T-cell (primary cell): ENCODE measurements around the gene SLC6A19. TPM values are rescaled to one million over a fixed set of nuclear protein-coding genes. Genes with fewer than 3 reads are reported as not detected.

Source experiments
- ATAC-seq, 4 experiments: fragments of 200-7000 bp in 3 of 4; fragments of 150-1000 bp in 1 of 4; cut with Tn5 transposase; replicated peaks in 1 of 4; 1 replicate in 3 of 4; 2 replicates in 1 of 4; pipeline ENCODE4 v1.10.0; 2021; ENCODE audit warnings: moderate library complexity in 3 of 4, mild to moderate bottlenecking in 2 of 4, moderate number of reproducible peaks in 1 of 4
- CTCF ChIA-PET, 2 donors: fragments of 300-600 bp; sonication (Branson Sonifier 250); formaldehyde crosslinking; loops; one replicate each; lab custom pipeline; 2022; ENCODE audit warnings: antibody characterized with exemption in 2 of 2; lab: Charles Lee
- POLR2A ChIA-PET, 2 donors: fragments of 300-600 bp; sonication (Branson Sonifier 250); formaldehyde crosslinking; loops; one replicate each; lab custom pipeline; 2022; ENCODE audit warnings: antibody characterized with exemption in 2 of 2; lab: Charles Lee
- DNase-seq, 35 experiments: peaks; one replicate each; pipeline versions ENCODE4 v3.0.0 to v3.0.0-alpha.2; 2013 to 2023
- H3K27ac ChIP-seq: one replicate; pipeline ENCODE4 v1.5.1; 2013; ENCODE audit warnings: low read length
- H3K27me3 ChIP-seq, 2 experiments: replicated peaks in 1 of 2; 1 replicate in 1 of 2; 2 replicates in 1 of 2; pipeline versions ENCODE4 v1.6.1 to v1.7.0; 2013; ENCODE audit warnings: low read length in 1 of 2, mixed read lengths in 1 of 2; ENCODE audit not compliant: control insufficient read depth in 2 of 2, insufficient read depth in 2 of 2; ENCODE audit errors: extremely low read depth in 1 of 2
- H3K36me3 ChIP-seq, 2 donors: 1 replicate in 1 of 2; 2 replicates in 1 of 2; pipeline versions ENCODE4 v1.6.1 to v1.7.0; 2013; ENCODE audit warnings: low read length in 1 of 2; ENCODE audit not compliant: control insufficient read depth in 2 of 2, insufficient read depth in 1 of 2; ENCODE audit errors: extremely low read depth in 1 of 2
- H3K4me1 ChIP-seq, 2 experiments: 1 replicate in 1 of 2; 2 replicates in 1 of 2; pipeline versions ENCODE4 v1.6.1 to v1.7.0; 2013; ENCODE audit warnings: low read length in 2 of 2, mixed read lengths in 1 of 2; ENCODE audit not compliant: insufficient read depth in 2 of 2, control insufficient read depth in 1 of 2; ENCODE audit errors: extremely low read depth in 1 of 2
- H3K4me3 ChIP-seq, 2 donors: 1 replicate in 1 of 2; 2 replicates in 1 of 2; pipeline versions ENCODE4 v1.5.1 to v1.7.0; 2013; ENCODE audit warnings: mild to moderate bottlenecking in 2 of 2, low read length in 1 of 2, moderate library complexity in 1 of 2; ENCODE audit not compliant: control insufficient read depth in 1 of 2; ENCODE audit errors: extremely low read depth in 1 of 2
- H3K9me3 ChIP-seq: 2 replicates; pipeline ENCODE4 v1.7.0; 2013
- H3K27ac Mint-ChIP-seq, 2 donors: one replicate each; pipeline ENCODE4 v1.8.0; 2020 to 2021; ENCODE audit warnings: mild to moderate bottlenecking in 2 of 2, mixed read lengths in 2 of 2
- H3K27me3 Mint-ChIP-seq, 2 donors: one replicate each; pipeline ENCODE4 v1.8.0; 2021 to 2022; ENCODE audit warnings: mixed read lengths in 2 of 2
- H3K36me3 Mint-ChIP-seq: one replicate; pipeline ENCODE4 v1.8.0; 2021; ENCODE audit warnings: mixed read lengths
- H3K4me1 Mint-ChIP-seq, 3 donors: one replicate each; pipeline ENCODE4 v1.8.0; 2020 to 2022; ENCODE audit warnings: mixed read lengths in 3 of 3, mild to moderate bottlenecking in 1 of 3
- H3K4me3 Mint-ChIP-seq, 3 donors: one replicate each; pipeline ENCODE4 v1.8.0; 2020 to 2022; ENCODE audit warnings: mild to moderate bottlenecking in 3 of 3, mixed read lengths in 3 of 3, moderate library complexity in 3 of 3
- H3K9me3 Mint-ChIP-seq, 3 donors: one replicate each; pipeline ENCODE4 v1.8.0; 2020 to 2022; ENCODE audit warnings: mixed read lengths in 3 of 3
- WGBS: methylation state at CpG from one replicate; pipeline ENCODE4 v1.1.5; 2013; ENCODE audit warnings: missing lambda C conversion rate; ENCODE audit not compliant: insufficient coverage; 5-methylcytosine and 5-hydroxymethylcytosine counted together
- total RNA-seq, 35 experiments: library from RNA in 6 of 35; stranded (reverse) in 6 of 35; fragments of 120-200 nt in 1 of 35; gene quantifications; one replicate each; pipeline versions ENCODE4 v1.2.1 to v1.2.4 and lab custom pipeline; 2013 to 2026

SLC6A19 gene
- total RNA-seq, 5 donors from 2014 or later (not counting 1 experiment from before 2014, with no cell fraction given), result 0.06 TPM; not detected in 4

DNA sequence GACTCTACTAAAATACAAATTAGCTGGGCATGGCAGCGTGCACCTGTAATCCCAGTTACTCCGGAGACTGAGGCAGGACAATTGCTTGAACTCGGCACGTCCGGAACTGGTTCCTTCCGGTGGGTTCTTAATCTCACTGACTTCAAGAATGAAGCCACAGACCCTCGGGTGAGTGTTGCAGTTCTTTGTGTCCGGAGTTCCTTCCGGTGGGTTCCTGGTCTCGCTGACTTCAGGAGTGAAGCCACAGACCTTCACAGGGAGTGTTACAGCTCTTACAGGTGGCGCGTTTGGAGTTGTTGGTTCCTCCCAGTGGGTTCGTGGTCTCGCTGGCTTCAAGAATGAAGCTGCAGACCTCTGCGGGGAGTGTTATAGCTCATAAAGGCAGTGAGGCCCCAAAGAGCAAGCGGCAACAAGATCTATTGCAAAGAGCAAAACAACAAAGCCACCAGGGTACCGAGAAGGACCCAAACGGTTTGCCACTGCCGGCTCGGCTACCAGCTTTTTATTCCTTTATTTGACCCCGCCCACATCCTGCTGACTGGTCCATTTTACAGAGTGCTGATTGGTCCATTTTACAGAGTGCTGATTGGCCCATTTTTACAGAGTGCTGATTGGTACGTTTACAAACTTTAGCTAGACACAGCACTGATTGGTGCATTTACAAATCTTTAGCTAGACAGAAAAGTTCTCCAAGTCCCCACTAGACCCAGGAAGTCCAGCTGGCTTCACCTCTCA lies 28.6 kb upstream of the SLC6A19 start:
- no peaks in the 10 kb centered on the region for H3K9me3 Mint-ChIP-seq
- Histone ChIP-seq H3K9me3 (no peaks in the 10 kb centered on the region), H3K27ac (no peak overlapping the region), H3K27me3 (peaks cover 0 to 33% of the 10 kb centered on the region in 2 experiments), H3K4me3 (peak overlapping the region in 1 of 2 donors; percentile 21), H3K4me1 (peaks cover 0 to 19% of the 10 kb centered on the region in 2 experiments), H3K36me3 (no peaks in the 10 kb centered on the region)
- ATAC-seq (peak in 2 of 4 experiments; percentile 17 to 45), DNase-seq (peak in 10 of 35 experiments; percentile 10 to 34 (median 20))
- peaks cover 3 to 5% of the 10 kb centered on the region in 2 donors for H3K27me3 Mint-ChIP-seq
- peaks cover 9 to 12% (median 9%) of the 10 kb centered on the region in 3 donors for H3K4me1 Mint-ChIP-seq
- POLR2A ChIA-PET, result no interaction called here
- H3K36me3 Mint-ChIP-seq, result no peaks in the 10 kb centered on the region
- CTCF ChIA-PET, result interaction anchor here (0.6 to 1.0 kb wide), 6 partner anchors 8 to 558 kb away, joined by 3 to 6 read pairs (median 3); no protein-coding TSS in a partner anchor
- no peak overlapping the region for H3K27ac Mint-ChIP-seq
- H3K4me3 Mint-ChIP-seq, result peak overlapping the region in 2 of 3 donors; percentile 44 to 49
- WGBS, result 52% methylated on average over 15 of the region's 22 CpGs

DNA sequence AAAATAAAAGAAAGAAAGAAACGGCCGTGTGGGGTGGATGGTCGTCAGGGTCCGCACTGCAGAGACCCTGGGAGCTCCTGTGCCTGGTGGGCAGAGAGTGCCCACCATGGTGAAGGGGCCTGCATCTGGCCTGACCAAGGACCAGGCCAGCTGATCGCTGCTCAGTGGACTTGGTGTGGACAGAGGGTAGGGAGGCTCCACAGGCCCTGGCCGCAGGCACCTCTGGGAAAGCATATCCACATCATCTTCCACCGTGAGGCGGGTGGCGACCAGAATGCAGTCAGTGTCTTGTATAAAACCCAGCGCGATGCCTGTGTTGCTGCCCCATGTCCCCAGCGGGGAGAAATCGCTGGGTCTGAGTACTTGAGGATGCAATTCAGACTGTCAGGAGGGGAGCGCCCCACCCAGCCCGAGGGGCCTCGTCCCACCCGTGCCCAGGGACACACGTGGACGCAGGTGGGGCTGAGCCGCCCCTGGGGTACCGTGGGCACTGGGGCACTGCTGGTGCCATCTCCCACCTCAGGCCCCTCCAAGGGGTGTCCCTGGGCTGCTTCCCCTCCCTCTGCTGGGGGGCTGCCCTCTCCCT lies 27.8 kb upstream of the SLC6A19 start:
- no peak overlapping the region for H3K4me3 ChIP-seq
- peaks cover 0 to 2% of the 10 kb centered on the region in 2 donors for H3K27me3 Mint-ChIP-seq
- WGBS, result 86% methylated on average over 15 of the region's 21 CpGs
- H3K9me3 ChIP-seq, result no peaks in the 10 kb centered on the region
- no peak overlapping the region for H3K27ac ChIP-seq
- no peaks in the 10 kb centered on the region for H3K9me3 Mint-ChIP-seq
- H3K36me3 ChIP-seq, result no peaks in the 10 kb centered on the region
- ATAC-seq (no peak), DNase-seq (no peak)
- ChIA-PET CTCF (interaction anchor here (0.6 to 1.2 kb wide), 5 partner anchors 75 to 559 kb away, joined by 3 to 6 read pairs (median 3); no protein-coding TSS in a partner anchor), POLR2A (no interaction called here)
- peaks cover 2 to 5% (median 3%) of the 10 kb centered on the region in 3 donors for H3K4me1 Mint-ChIP-seq
- no peak overlapping the region for H3K4me3 Mint-ChIP-seq
- no peaks in the 10 kb centered on the region for H3K36me3 Mint-ChIP-seq
- peaks cover 0 to 36% of the 10 kb centered on the region in 2 experiments for H3K27me3 ChIP-seq
- H3K4me1 ChIP-seq, result peaks cover 0 to 13% of the 10 kb centered on the region in 2 experiments
- H3K27ac Mint-ChIP-seq, result no peak overlapping the region

DNA sequence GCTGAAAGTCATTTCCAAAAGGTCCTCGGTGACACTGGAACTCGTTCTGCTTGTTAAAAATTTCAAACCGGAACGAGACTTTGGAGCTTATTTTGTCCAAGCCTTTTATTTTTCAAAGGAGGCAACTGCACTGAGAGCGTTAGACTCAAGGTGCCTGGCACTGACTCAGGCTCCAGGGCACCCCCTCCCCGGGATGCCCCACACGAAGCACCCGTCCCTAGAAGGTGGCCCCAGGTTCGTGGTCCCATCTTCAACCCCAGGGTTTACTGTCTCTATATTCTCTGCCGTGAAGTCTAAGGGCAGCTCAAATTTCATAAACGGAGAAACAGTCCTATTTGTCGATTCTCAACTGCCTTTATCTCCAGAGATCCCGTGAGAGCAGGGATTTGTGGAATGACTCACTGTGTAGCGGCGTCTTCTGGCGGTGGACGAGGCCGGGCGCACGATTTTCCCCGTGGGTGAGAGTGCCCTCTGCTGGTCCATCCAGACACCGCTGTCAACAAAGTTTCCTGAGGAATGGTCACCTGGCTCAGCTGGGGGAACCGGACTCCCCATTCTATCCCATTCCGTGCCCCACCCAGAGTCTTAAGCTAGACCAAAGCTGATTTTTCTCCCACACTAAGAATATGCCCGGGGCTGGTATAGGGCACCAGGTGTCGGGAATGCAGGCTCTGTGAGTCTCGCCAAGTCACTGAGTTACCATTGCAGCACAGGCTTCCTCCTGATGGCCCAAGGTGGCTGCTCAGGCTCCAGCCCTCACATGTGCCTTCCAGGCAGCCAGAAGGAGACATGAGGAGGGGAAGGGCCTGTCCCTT lies 27.1 kb upstream of the SLC6A19 start:
- Mint-ChIP-seq H3K9me3 (no peaks in the 10 kb centered on the region), H3K4me1 (peaks cover 2 to 5% (median 3%) of the 10 kb centered on the region in 3 donors), H3K27me3 (no peaks in the 10 kb centered on the region), H3K27ac (no peak overlapping the region), H3K36me3 (no peaks in the 10 kb centered on the region), H3K4me3 (no peak overlapping the region)
- Histone ChIP-seq H3K4me3 (no peak overlapping the region), H3K36me3 (no peaks in the 10 kb centered on the region), H3K27ac (no peak overlapping the region), H3K4me1 (peaks cover 0 to 13% of the 10 kb centered on the region in 2 experiments), H3K27me3 (peaks cover 0 to 32% of the 10 kb centered on the region in 2 experiments), H3K9me3 (no peaks in the 10 kb centered on the region)
- POLR2A ChIA-PET, result no interaction called here
- peak in 17 of 35 experiments; percentile 11 to 57 (median 25) for DNase-seq
- no peak for ATAC-seq
- 60% methylated on average over 23 of the region's 27 CpGs for whole genome bisulfite sequencing
- CTCF ChIA-PET, result interaction anchor here in 1 of 2 donors (1.2 kb wide), 1 partner anchor 250 kb away, joined by 3 read pairs; no protein-coding TSS in a partner anchor

DNA sequence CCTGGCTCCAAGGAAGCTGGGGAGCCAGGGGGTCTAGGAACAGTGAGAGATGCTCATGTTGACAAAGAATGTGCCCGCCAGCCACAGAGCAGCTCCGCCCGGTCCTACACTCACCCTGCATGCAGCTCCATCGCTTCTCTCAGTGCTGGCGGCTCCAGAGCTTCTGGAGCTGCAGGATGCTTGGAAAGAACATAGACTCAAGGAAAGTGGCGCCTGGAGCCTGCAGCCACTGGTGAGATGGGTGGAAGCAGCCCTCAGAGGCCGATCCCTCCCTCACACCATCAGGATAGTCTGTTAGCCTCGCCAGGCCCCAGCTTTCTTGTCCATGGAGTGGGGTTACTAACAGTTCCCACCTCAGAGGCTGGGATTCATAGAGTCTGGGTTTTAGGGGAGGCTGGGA lies 26.4 kb upstream of the SLC6A19 start:
- Mint-ChIP-seq H3K9me3 (no peaks in the 10 kb centered on the region), H3K27ac (no peak overlapping the region), H3K4me3 (no peak overlapping the region), H3K4me1 (peaks cover 2 to 5% (median 3%) of the 10 kb centered on the region in 3 donors), H3K27me3 (no peaks in the 10 kb centered on the region), H3K36me3 (no peaks in the 10 kb centered on the region)
- Histone ChIP-seq H3K27ac (no peak overlapping the region), H3K4me1 (peaks cover 0 to 13% of the 10 kb centered on the region in 2 experiments), H3K27me3 (peaks cover 0 to 33% of the 10 kb centered on the region in 2 experiments), H3K9me3 (no peaks in the 10 kb centered on the region), H3K4me3 (no peak overlapping the region), H3K36me3 (no peaks in the 10 kb centered on the region)
- no peak for DNase-seq
- ChIA-PET POLR2A (no interaction called here), CTCF (no interaction called here)
- ATAC-seq, result no peak
- WGBS, result 91% methylated on average over 5 of the region's 8 CpGs

- ChIA-PET CTCF (interaction anchor here in 1 of 2 donors (0.6 kb wide), 1 partner anchor 44 kb away, joined by 4 read pairs; no protein-coding TSS in a partner anchor), POLR2A (no interaction called here)
- Mint-ChIP-seq H3K27ac (no peak overlapping the region), H3K4me1 (peaks cover 2 to 5% (median 3%) of the 10 kb centered on the region in 3 donors), H3K9me3 (no peaks in the 10 kb centered on the region), H3K27me3 (no peaks in the 10 kb centered on the region), H3K36me3 (no peaks in the 10 kb centered on the region), H3K4me3 (no peak overlapping the region)
- peaks cover 0 to 34% of the 10 kb centered on the region in 2 experiments for H3K27me3 ChIP-seq
- H3K4me1 ChIP-seq, result peaks cover 0 to 13% of the 10 kb centered on the region in 2 experiments
- ATAC-seq (no peak), DNase-seq (no peak)
- no peaks in the 10 kb centered on the region for H3K9me3 ChIP-seq
- H3K27ac ChIP-seq, result no peak overlapping the region
- WGBS, result 85% methylated on average over 23 of the region's 26 CpGs
- no peak overlapping the region for H3K4me3 ChIP-seq
- H3K36me3 ChIP-seq, result no peaks in the 10 kb centered on the region
Measured at GRCh38 chr5:1175801-1176472, 25.5 kb upstream of the SLC6A19 start.
